Measurements from ENCODE around the gene KCNIP4.
A peak's percentile ranks its signal among the peaks of the same experiment; 100 is the strongest.
"Not testable (repeated sequence)": the region's sequence is repeated elsewhere in the genome, so short reads cannot be mapped to it uniquely, and the experiment has no call there.

KCNIP4 gene

GRCh38 chr4:21451032-21451431, 497.5 kb downstream of the KCNIP4 start:
- no peak for DNase-seq

GRCh38 chr4:21450331-21450730, 498.2 kb downstream of the KCNIP4 start:
- DNase-seq: no peak

- no peak for DNase-seq
Measured at GRCh38 chr4:21447301-21448054, 501.1 kb downstream of the KCNIP4 start.

DNA sequence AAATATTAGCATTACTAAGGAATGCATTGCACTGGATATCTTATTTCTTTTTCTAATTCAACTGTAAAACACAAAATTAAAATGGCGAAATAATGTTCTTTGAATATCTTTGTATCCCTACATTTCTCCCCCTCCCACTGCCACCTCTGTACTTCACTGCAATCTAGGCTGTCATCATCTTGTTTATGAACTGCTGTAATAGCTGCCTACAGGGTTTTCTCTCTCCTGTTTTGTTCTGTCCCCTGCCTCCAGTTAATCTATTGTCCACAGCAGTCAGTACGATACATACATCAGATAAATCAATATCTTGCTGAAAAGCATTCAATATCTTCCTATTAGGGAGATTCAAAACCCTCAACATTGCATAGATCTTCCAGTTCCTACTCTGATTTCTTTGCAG, 528.4 kb downstream of the KCNIP4 start:
- no peak for DNase-seq

DNA sequence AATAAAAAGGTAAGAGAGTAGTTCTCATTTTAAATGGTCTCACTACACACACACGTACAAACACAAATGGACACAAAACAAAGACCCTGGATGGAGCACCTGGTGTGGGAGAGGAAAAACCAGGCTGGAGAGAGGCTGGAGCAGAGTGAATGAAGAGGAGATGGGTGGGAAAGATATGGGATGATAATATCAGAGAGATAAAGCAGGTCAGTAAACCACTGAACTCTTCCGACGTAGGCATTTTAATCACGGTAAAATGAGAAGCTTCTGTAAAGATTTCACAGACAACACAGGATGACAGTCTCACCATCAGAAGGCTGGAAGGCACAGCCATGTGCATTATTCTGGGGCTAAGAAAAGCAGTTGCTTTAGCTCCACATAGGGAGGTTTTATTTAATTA, 532.8 kb downstream of the KCNIP4 start:
- DNase-seq: no peak

DNA sequence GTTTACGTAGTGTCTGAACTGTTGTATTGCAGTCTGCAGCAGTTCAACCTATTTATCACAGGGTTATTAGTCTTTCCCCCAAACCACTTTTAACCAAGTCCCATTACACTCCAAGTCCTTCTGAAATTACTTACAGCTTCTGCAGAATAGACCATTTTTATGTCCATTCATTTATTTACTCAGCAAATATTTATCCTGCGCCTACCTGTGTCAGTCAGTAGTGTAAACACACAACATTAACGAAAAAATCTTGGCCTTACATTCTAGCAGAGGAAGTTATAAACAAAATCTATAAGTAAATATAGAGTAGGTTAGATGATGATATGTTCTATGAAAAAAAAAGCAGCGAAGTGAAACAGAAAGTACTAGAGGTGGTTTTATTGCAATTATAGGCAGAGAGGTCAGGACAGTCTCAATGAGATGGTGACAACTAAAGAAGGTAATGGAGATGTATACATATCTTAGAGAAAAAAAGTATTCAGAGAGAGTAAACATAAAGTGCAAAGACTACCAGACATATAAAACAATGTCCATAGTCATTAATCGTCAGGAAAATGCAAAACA, 534.7 kb downstream of the KCNIP4 start:
- no peak for DNase-seq

DNA sequence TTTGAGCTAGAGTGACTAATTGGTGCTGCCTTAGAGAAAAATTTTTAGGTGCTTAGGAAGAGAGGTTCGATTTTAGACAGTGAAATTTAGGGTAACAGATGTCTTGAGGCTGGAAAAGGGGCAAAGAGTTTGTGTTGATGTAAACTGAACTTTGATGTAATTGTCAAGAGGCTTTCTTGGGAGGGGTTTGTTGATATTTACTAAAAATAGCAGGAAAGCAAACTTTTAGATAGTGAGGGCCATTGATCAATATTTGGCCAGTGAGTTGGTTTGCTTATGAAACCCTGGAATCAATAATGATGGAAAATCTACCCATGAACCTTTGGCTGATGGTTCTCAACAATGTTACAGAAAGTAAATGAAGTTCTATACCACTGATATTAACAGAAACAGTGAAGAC, 537.5 kb downstream of the KCNIP4 start:
- no peak for DNase-seq

- DNase-seq: no peak
Measured at GRCh38 chr4:21410372-21410771, 538.2 kb downstream of the KCNIP4 start.

GRCh38 chr4:21387683-21388082, 560.9 kb downstream of the KCNIP4 start:
- peak; percentile 12 for DNase-seq

DNA sequence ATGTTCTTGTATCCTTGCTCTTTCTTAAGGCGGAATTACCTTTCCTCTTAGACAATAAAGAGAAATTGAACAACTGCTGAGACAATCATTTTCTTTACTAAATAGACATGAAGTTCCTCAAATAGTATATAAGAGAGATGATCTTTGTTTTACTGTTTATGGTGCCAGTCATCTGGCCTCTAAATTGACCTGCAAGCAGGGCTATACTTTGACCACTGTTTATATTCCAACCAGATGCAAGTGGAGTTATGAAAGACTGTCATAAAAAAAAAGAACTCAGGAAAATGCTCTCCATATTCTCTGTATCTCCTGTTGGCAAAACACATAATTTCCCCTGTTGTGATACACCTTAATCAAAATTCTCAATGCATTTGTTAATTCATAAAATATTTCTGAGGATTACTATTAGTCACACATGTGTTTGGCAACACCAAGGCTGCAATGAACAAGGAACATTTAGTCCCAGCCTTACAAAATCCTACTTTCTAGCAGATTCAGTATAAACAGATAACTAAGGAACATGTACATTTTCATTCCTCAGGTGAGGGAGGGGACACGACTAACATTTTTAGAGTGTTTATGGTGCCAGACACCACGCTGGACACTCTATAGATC, 562.3 kb downstream of the KCNIP4 start:
- DNase-seq: no peak

DNA sequence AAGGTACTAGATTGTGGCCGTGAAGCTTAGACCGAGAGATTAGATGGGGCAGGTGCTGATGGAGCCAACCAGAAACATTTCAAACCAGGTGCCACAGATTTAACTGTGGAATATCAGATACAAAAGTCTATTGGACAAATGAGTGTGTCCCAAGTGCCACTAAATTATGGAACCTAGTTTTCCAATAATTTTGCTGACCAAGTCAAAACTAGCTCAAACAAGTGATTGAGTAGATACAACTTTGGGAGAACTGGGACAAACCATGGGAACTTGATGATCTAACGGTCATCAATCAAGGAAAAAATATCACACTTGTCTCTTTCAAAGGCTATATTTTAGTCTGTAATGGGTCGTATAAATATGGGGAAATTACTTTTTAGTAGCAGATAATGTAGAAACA, 562.9 kb downstream of the KCNIP4 start:
- DNase-seq: no peak

- DNase-seq: no peak
Measured at GRCh38 chr4:21384609-21385008, 564.0 kb downstream of the KCNIP4 start.

- no peak for DNase-seq
Measured at GRCh38 chr4:21380861-21381260, 567.7 kb downstream of the KCNIP4 start.

- DNase-seq: no peak
Measured at GRCh38 chr4:21377046-21377445, 571.5 kb downstream of the KCNIP4 start.

- DNase-seq: no peak
Measured at GRCh38 chr4:21376176-21376575, 572.4 kb downstream of the KCNIP4 start.

DNA sequence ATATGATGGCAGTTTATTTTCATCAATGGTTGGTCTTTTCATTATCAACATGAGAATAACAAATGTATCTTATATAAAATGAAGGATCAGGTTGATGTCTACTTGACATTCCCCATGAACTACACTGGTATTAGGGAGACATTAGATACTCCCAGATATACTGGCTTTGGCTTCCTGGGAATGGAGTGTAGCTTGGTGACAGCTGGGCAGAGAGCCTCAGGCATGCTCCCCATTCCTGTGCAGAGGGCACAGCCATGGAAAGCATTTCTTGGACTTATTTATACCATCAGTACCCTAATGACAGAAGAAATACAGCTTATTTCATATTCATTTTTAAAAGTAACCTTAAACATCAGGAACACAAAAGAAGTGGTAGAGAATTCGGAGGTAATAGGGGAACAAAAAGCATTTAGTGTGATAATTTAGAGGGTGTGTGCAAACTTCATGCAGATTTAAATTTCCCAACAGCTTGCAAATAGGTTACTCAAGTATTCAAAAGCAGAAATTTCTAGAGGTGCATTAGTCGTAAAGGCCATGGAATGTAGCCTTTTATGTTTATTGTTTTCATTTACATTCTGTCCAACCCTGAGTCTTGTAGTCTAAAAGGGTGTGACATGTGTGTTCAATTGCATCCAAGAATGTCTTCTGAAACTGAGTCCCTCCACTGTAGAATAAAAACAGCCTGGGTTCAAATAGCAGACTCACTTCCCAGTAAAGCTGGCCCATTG, 573.8 kb downstream of the KCNIP4 start:
- DNase-seq: no peak

GRCh38 chr4:21367567-21367966, 581.0 kb downstream of the KCNIP4 start:
- DNase-seq: no peak

- DNase-seq: no peak
Measured at GRCh38 chr4:21366840-21367239, 581.7 kb downstream of the KCNIP4 start.

GRCh38 chr4:21366312-21366711, 582.3 kb downstream of the KCNIP4 start:
- no peak for DNase-seq

DNA sequence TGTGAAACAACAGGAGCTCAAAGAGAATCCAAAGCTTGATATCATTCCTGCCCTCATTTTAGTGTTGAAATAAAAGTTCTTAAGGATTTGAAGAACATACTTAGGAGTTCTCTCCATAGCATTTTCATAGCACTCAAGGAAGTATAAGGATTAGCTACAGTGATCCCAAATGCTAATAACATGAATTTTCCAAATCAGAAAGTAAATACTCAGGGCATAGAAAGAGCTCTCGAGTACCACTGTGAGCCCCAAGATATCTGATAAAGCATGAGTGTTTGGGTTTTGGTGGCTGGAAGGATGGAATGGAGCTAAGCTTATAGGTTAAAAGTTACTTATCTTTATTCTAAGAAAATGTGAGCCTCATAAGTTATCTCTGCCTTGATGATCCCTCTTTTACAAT, 584.9 kb downstream of the KCNIP4 start:
- DNase-seq: no peak

DNA sequence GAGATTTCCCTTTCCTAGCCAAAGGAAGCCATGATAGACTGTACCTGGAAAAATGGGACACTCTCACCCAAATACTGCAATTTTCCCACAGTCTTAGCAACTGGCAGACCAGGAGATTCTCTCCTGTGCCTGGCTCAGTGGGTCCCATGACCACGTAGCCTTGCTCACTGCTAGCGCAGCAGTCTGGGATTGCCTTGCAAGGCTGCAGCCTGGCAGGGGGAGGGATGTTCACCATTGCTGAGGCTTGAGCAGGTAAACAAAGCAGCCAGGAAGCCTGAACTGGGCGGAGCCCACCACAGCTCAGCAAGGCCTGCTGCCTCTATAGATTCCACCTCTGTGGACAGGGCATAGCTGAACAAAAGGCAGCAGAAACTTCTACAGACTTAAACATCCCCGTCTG, 596.2 kb downstream of the KCNIP4 start:
- not testable (repeated sequence) for DNase-seq

DNA sequence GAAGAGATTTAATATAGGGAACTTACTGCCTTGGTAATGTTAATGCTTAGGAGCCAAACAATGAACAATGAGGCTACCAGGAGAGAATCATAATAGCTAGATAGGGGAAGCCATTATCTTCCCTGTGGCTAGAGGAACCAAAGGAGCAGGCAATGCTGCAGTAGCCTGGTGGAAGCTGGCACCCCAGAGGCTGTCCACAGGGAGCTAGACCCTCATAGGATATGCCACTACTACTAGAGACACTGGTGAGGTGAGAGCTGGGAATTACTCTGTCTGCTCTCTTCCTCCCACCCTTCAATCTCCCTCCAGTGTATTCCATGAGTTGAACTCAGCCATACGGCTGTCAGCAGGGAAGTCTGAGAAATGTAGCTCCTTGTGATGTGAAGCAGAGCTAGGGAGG, 601.4 kb downstream of the KCNIP4 start:
- no peak for DNase-seq

DNA sequence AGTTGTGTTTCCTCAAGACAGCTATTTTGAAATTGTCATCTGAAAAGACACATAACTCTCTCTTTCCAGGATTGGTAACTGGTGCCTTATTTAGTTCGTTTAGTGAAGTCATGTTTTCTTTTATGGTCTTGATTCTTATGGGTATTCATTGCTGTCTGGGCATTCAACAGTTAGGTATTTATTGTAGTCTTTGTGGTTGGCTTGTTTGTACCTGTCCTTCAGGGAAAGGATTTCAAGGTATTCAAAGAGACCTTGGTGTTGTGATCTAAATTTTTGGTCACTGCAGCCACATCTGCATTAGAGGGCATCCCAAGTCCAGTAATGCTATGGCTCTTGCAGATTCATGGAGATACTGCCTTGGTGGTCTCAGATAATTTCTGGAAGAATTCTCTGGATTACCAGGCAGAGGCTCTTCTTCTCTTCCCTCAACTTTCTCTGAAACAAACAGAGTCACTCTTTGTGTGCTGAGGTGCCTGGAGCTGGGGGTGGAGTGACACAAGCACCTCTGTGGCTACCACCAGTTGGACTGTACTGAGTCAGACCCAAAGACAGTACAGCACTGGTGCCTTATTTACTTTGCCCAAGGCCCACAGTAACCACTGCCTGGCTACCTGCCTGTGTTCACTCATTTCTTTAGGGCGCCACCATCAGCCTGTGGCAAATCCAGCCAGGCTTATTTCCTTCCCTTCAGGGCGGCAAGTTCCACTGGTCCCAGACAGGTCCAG, 620.4 kb downstream of the KCNIP4 start:
- DNase-seq: no peak
